ENCODE data around the gene SEC22C.

Gene SEC22C

GRCh38 chr3:42504334-42505127 is 77.2 kb downstream of the SEC22C start:
- Histone ChIP-seq H3K27ac (ENCODE audit: low read depth, low read length) (no peak overlapping the region), H2AFZ (ENCODE audit: low read length, unreplicated experiment) (no peak overlapping the region), H3K36me3 (ENCODE audit: insufficient read depth, low read length) (no peaks in the 10 kb centered on the region), H3K27me3 (ENCODE audit: insufficient read depth, low read length) (peaks cover 66% of the 10 kb centered on the region), H3K79me2 (ENCODE audit: control insufficient read depth, insufficient read depth, low read length, unreplicated experiment) (no peaks in the 10 kb centered on the region), H3K4me1 (ENCODE audit: control insufficient read depth, insufficient read depth, low read length, unreplicated experiment) (peaks cover 9% of the 10 kb centered on the region), H3K4me3 (ENCODE audit: low read depth, low read length) (no peak overlapping the region)

- no peak overlapping the region for H3K27ac ChIP-seq (ENCODE audit: low read depth, low read length)
- no peaks in the 10 kb centered on the region for H3K79me2 ChIP-seq (ENCODE audit: control insufficient read depth, insufficient read depth, low read length, unreplicated experiment)
- H3K36me3 ChIP-seq (ENCODE audit: insufficient read depth, low read length), result no peaks in the 10 kb centered on the region
- no peak overlapping the region for H3K4me3 ChIP-seq (ENCODE audit: low read depth, low read length)
- H2AFZ ChIP-seq (ENCODE audit: low read length, unreplicated experiment), result no peak overlapping the region
- H3K4me1 ChIP-seq (ENCODE audit: control insufficient read depth, insufficient read depth, low read length, unreplicated experiment), result peaks cover 9% of the 10 kb centered on the region
- peaks cover 66% of the 10 kb centered on the region for H3K27me3 ChIP-seq (ENCODE audit: insufficient read depth, low read length)
Observed at GRCh38 chr3:42503957-42504333, 77.8 kb downstream of the SEC22C start.

- no peak overlapping the region for H3K4me3 ChIP-seq (ENCODE audit: low read depth, low read length)
- H2AFZ ChIP-seq (ENCODE audit: low read length, unreplicated experiment), result no peak overlapping the region
- no peaks in the 10 kb centered on the region for H3K79me2 ChIP-seq (ENCODE audit: control insufficient read depth, insufficient read depth, low read length, unreplicated experiment)
- peaks cover 9% of the 10 kb centered on the region for H3K4me1 ChIP-seq (ENCODE audit: control insufficient read depth, insufficient read depth, low read length, unreplicated experiment)
- H3K27ac ChIP-seq (ENCODE audit: low read depth, low read length), result no peak overlapping the region
- H3K27me3 ChIP-seq (ENCODE audit: insufficient read depth, low read length), result peaks cover 66% of the 10 kb centered on the region
- no peaks in the 10 kb centered on the region for H3K36me3 ChIP-seq (ENCODE audit: insufficient read depth, low read length)
Observed at GRCh38 chr3:42503251-42503924, 78.4 kb downstream of the SEC22C start.

GRCh38 chr3:42502429-42503250 is 79.1 kb downstream of the SEC22C start, which contains the start of gene VIPR1:
TSS of gene VIPR1 (plus strand) at chr3:42502643. CDS start at chr3:42502736, 93 bp downstream.
- no peak within 1 kb of the TSS for H2AFZ ChIP-seq (ENCODE audit: low read length, unreplicated experiment)
- no peaks in the 10 kb centered on the region for H3K79me2 ChIP-seq (ENCODE audit: control insufficient read depth, insufficient read depth, low read length, unreplicated experiment)
- H3K4me1 ChIP-seq (ENCODE audit: control insufficient read depth, insufficient read depth, low read length, unreplicated experiment), result peaks cover 9% of the 10 kb centered on the region
- peaks cover 66% of the 10 kb centered on the region for H3K27me3 ChIP-seq (ENCODE audit: insufficient read depth, low read length)
- H3K4me3 ChIP-seq (ENCODE audit: low read depth, low read length), result peak within 1 kb of the TSS; percentile 59
- H3K36me3 ChIP-seq (ENCODE audit: insufficient read depth, low read length), result no peaks in the 10 kb centered on the region
- H3K27ac ChIP-seq (ENCODE audit: low read depth, low read length), result no peak within 1 kb of the TSS

- Histone ChIP-seq H2AFZ (ENCODE audit: low read length, unreplicated experiment) (no peak overlapping the region), H3K4me3 (ENCODE audit: low read depth, low read length) (peak overlapping the region; percentile 59), H3K27me3 (ENCODE audit: insufficient read depth, low read length) (peaks cover 61% of the 10 kb centered on the region)
Observed at GRCh38 chr3:42501681-42502428, 79.9 kb downstream of the SEC22C start.

DNA sequence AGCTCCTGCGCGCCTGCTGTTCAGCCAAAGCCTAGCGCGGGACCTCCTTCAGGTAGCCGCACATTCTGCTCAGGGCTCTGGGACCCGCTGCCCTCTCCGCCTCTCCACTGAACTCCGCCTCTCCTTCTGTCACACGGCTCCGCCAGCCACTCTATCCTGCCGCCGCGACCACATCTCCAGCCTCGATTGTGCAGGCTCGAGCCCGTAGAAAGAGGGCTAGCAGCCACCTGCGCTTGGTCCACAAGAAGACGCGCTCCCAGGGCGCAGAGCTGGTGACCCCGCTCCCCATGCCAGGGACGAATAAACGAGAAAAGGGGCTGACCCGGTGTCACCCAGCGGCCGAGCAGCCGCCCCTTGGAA is 80.5 kb downstream of the SEC22C start:
- Histone ChIP-seq H3K4me3 (ENCODE audit: low read depth, low read length) (peak overlapping the region; percentile 59), H3K27me3 (ENCODE audit: insufficient read depth, low read length) (peaks cover 59% of the 10 kb centered on the region), H3K27ac (ENCODE audit: low read depth, low read length) (no peak overlapping the region), H3K4me1 (ENCODE audit: control insufficient read depth, insufficient read depth, low read length, unreplicated experiment) (peaks cover 12% of the 10 kb centered on the region), H2AFZ (ENCODE audit: low read length, unreplicated experiment) (no peak overlapping the region), H3K79me2 (ENCODE audit: control insufficient read depth, insufficient read depth, low read length, unreplicated experiment) (no peaks in the 10 kb centered on the region), H3K36me3 (ENCODE audit: insufficient read depth, low read length) (no peaks in the 10 kb centered on the region)

More at GRCh38 chr3:42501681-42502428, 79.9 kb downstream of the SEC22C start:
- H3K36me3 ChIP-seq (ENCODE audit: insufficient read depth, low read length), result no peaks in the 10 kb centered on the region
- H3K4me1 ChIP-seq (ENCODE audit: control insufficient read depth, insufficient read depth, low read length, unreplicated experiment), result peaks cover 11% of the 10 kb centered on the region
- no peaks in the 10 kb centered on the region for H3K79me2 ChIP-seq (ENCODE audit: control insufficient read depth, insufficient read depth, low read length, unreplicated experiment)
- H3K27ac ChIP-seq (ENCODE audit: low read depth, low read length), result no peak overlapping the region

DNA sequence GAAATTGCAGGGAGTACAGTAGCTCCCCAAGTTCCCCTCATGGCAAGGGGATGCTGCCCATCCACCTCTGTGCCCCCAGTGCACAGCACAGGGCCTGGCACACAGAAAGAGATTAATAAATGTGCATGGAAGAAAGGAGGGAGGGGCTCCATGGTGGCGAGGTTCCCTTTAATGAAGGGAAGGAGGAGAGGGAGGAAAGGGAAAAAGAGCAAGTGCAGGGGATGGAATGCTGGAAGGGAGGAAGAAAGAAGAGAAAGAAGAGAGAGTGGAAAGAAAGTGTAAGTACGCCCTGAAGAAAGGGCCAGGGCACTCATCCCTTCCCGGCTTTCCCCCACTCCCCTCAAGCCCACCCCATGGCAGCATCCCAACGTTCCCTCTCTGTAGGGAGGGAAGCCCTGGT is 80.9 kb downstream of the SEC22C start:
- Histone ChIP-seq H3K27me3 (ENCODE audit: insufficient read depth, low read length) (peaks cover 59% of the 10 kb centered on the region), H3K36me3 (ENCODE audit: insufficient read depth, low read length) (no peaks in the 10 kb centered on the region)

DNA sequence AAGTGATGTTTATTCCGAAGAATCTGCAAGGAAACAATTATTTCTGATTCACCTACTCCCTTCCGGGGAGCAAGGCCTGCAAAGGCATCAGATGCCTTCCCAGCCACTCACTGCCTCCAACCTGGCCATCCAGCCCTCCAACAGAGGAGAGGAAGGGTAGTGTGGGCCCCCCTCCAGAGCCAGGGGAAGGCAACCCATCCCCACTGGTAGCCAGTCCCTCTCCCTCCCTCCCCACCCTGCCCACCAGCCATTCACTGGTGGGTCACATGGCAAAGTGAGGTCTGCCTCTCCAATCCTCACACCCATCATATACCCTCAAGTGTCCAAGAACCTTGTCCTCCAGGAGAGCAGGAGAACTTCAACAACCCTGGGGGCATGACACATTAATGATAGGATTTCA is 81.7 kb downstream of the SEC22C start:
- Histone ChIP-seq H3K4me3 (ENCODE audit: low read depth, low read length) (no peak overlapping the region), H3K4me1 (ENCODE audit: control insufficient read depth, insufficient read depth, low read length, unreplicated experiment) (peaks cover 12% of the 10 kb centered on the region), H3K27ac (ENCODE audit: low read depth, low read length) (no peak overlapping the region), H3K79me2 (ENCODE audit: control insufficient read depth, insufficient read depth, low read length, unreplicated experiment) (no peaks in the 10 kb centered on the region), H2AFZ (ENCODE audit: low read length, unreplicated experiment) (no peak overlapping the region), H3K27me3 (ENCODE audit: insufficient read depth, low read length) (peaks cover 59% of the 10 kb centered on the region), H3K36me3 (ENCODE audit: insufficient read depth, low read length) (no peaks in the 10 kb centered on the region)

More for the DNA sequence above, 80.9 kb downstream of the SEC22C start:
- Histone ChIP-seq H3K4me3 (ENCODE audit: low read depth, low read length) (no peak overlapping the region), H3K27ac (ENCODE audit: low read depth, low read length) (no peak overlapping the region), H2AFZ (ENCODE audit: low read length, unreplicated experiment) (no peak overlapping the region), H3K4me1 (ENCODE audit: control insufficient read depth, insufficient read depth, low read length, unreplicated experiment) (peaks cover 12% of the 10 kb centered on the region), H3K79me2 (ENCODE audit: control insufficient read depth, insufficient read depth, low read length, unreplicated experiment) (no peaks in the 10 kb centered on the region)

DNA sequence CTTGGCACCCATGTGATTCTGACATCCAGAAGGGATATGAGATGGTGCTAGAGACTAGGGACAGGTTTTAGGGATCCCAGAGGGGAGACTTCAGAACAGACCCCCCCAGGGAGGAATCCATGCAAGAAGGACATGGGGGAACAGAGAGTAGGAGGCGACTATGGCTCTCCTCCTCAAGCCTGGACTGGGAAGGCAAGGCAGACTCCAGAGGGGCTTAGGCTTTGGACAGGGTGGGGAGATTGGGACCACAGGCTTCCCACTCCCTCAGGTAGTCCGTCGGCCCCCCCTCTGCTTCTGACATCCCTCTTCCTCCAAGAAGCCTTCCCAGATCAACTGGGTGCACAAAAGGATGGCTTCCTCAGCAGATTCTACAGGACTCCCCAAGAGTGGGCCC is 82.3 kb downstream of the SEC22C start:
- Histone ChIP-seq H3K27ac (ENCODE audit: low read depth, low read length) (no peak overlapping the region), H2AFZ (ENCODE audit: low read length, unreplicated experiment) (no peak overlapping the region), H3K4me1 (ENCODE audit: control insufficient read depth, insufficient read depth, low read length, unreplicated experiment) (peaks cover 12% of the 10 kb centered on the region), H3K36me3 (ENCODE audit: insufficient read depth, low read length) (no peaks in the 10 kb centered on the region), H3K4me3 (ENCODE audit: low read depth, low read length) (no peak overlapping the region), H3K79me2 (ENCODE audit: control insufficient read depth, insufficient read depth, low read length, unreplicated experiment) (no peaks in the 10 kb centered on the region), H3K27me3 (ENCODE audit: insufficient read depth, low read length) (peaks cover 59% of the 10 kb centered on the region)
